HCT116 (cell line): Measurements from ENCODE around the gene ADORA2B. TPM values are rescaled to one million over a fixed set of nuclear protein-coding genes. Genes with fewer than 3 reads are reported as not detected.

Source experiments
- ATAC-seq: fragments of 200-7000 bp; cut with Tn5 transposase; 2 replicates; pipeline ENCODE4 v1.9.1; 2020; ENCODE audit warnings: mild to moderate bottlenecking, moderate library complexity
- BruUV-seq: library from RNA; stranded (reverse); fragments of 400-500 nt; replicated peaks from 2 replicates; lab custom pipeline; 2021; lab: Mats Ljungman, UMichigan
- CTCF ChIA-PET: fragments of 300-600 bp; sonication (Branson Sonifier 250); formaldehyde crosslinking; loops from one replicate; lab custom pipeline; 2021; ENCODE audit warnings: antibody characterized with exemption; lab: Charles Lee
- POLR2A ChIA-PET: fragments of 300-600, 350-600 bp; sonication (Branson Sonifier 250); formaldehyde crosslinking; loops from one replicate; lab custom pipeline; 2021; ENCODE audit warnings: antibody characterized with exemption; lab: Charles Lee
- RAD21 ChIA-PET, 2 experiments: fragments of 300-600 bp; sonication (Branson Sonifier 250); formaldehyde crosslinking; loops; one replicate each; lab custom pipeline; 2023; ENCODE audit warnings: low total read pairs in 2 of 2; ENCODE audit not compliant: uncharacterized antibody in 2 of 2, unreplicated experiment in 2 of 2, low non-redundant PET in 1 of 2; lab: Charles Lee
- DNase-seq: peaks from one replicate; pipeline ENCODE4 v3.0.0-alpha.2; 2010; ENCODE audit warnings: low read depth, low spot score
- H2AFZ ChIP-seq: fragments of 200-600 bp; shearing (Covaris generic), sonication (generic); 2 replicates; pipeline ENCODE4 v1.6.1; 2017; ENCODE audit warnings: low read depth, mixed run types, mixed read lengths, antibody characterized with exemption, low read length; ENCODE audit not compliant: poor library complexity, severe bottlenecking
- H3K27ac ChIP-seq: 2 replicates; pipeline ENCODE4 v1.5.1; 2012; ENCODE audit warnings: low read depth, low read length
- H3K27me3 ChIP-seq: fragments of 200-600 bp; sonication (generic); 2 replicates; pipeline ENCODE4 v1.6.1; 2016; ENCODE audit warnings: mixed run types, low read length, mixed read lengths; ENCODE audit not compliant: insufficient read depth
- H3K36me3 ChIP-seq, 2 experiments: fragments of 200-500 bp in 1 of 2; fragments of 200-600 bp in 1 of 2; sonication (Bioruptor generic) in 1 of 2; sonication (generic) in 1 of 2; 2 replicates each; pipeline versions ENCODE4 v1.5.1 to v1.6.1; 2014 to 2016; ENCODE audit warnings: low read length in 2 of 2, inconsistent platforms in 1 of 2, mixed read lengths in 1 of 2, mixed run types in 1 of 2; ENCODE audit not compliant: insufficient read depth in 2 of 2, control insufficient read depth in 1 of 2
- H3K4me1 ChIP-seq, 2 experiments: fragments of 200-600 bp in 1 of 2; sonication (generic) in 1 of 2; 2 replicates each; pipeline versions ENCODE4 v1.5.1 to v1.6.1; 2012 to 2017; ENCODE audit warnings: low read length in 2 of 2, inconsistent platforms in 1 of 2, mild to moderate bottlenecking in 1 of 2, mixed read lengths in 1 of 2, mixed run types in 1 of 2, moderate library complexity in 1 of 2; ENCODE audit not compliant: insufficient read depth in 2 of 2, control insufficient read depth in 1 of 2
- H3K4me2 ChIP-seq: fragments of 200-600 bp; sonication (generic); 2 replicates; pipeline ENCODE4 v1.6.1; 2017; ENCODE audit warnings: mixed run types, low read length, mixed read lengths
- H3K4me3 ChIP-seq, 2 experiments: fragments of 200-600 bp in 1 of 2; sonication (generic) in 1 of 2; replicated peaks in 1 of 2; 2 replicates each; pipeline ENCODE4 v1.5.1; 2011 to 2016; ENCODE audit warnings: low read length in 2 of 2, control low read depth in 1 of 2, low read depth in 1 of 2, mild to moderate bottlenecking in 1 of 2, mixed read lengths in 1 of 2, mixed run types in 1 of 2
- H3K79me2 ChIP-seq: fragments of 200-600 bp; sonication (generic); 2 replicates; pipeline ENCODE4 v1.6.1; 2017; ENCODE audit warnings: mild to moderate bottlenecking, mixed run types, low read length, moderate library complexity, mixed read lengths; ENCODE audit not compliant: insufficient read depth
- H3K9ac ChIP-seq: fragments of 200-600 bp; sonication (generic); 2 replicates; pipeline ENCODE4 v1.6.1; 2016; ENCODE audit warnings: low read length, mixed read lengths
- H3K9me2 ChIP-seq: fragments of 200-600 bp; sonication (generic), shearing (Covaris generic); 2 replicates; pipeline ENCODE4 v1.6.1; 2017; ENCODE audit warnings: mixed run types, mild to moderate bottlenecking, moderate library complexity; ENCODE audit not compliant: insufficient read depth
- H3K9me3 ChIP-seq, 2 experiments: fragments of 200-500 bp in 1 of 2; fragments of 200-600 bp in 1 of 2; sonication (Bioruptor generic) in 1 of 2; sonication (generic) in 1 of 2; 2 replicates each; pipeline ENCODE4 v1.6.1; 2014 to 2017; ENCODE audit warnings: low read length in 2 of 2, mixed read lengths in 2 of 2, inconsistent platforms in 1 of 2, low read depth in 1 of 2, mild to moderate bottlenecking in 1 of 2, mixed run types in 1 of 2, moderate library complexity in 1 of 2; ENCODE audit not compliant: control insufficient read depth in 1 of 2, insufficient read depth in 1 of 2
- H4K20me1 ChIP-seq: fragments of 200-600 bp; sonication (generic), shearing (Covaris generic); 2 replicates; pipeline ENCODE4 v1.6.1; 2017; ENCODE audit warnings: mixed run types, mild to moderate bottlenecking, moderate library complexity; ENCODE audit not compliant: insufficient read depth
- SP1 ChIP-seq: IDR thresholded peaks from 2 replicates; pipeline ENCODE4 v1.6.1; 2012; ENCODE audit warnings: low read depth
- intact Hi-C: fragments of 100-400 bp; cut with micrococcal nuclease; formaldehyde crosslinking; loops from 2 replicates; pipeline ENCODE4 v1.10.0; 2022
- total RNA-seq: library from RNA; stranded (reverse); gene quantifications from one replicate; pipeline ENCODE4 v1.2.1, GENCODE V29; 2021; ENCODE audit not compliant: unreplicated experiment
- TF ChIP-seq, protein P1 (sequence below), 3 experiments: fragments of 200-600 bp in 1 of 3; sonication (generic) in 1 of 3; IDR thresholded peaks in 2 of 3; conservative IDR thresholded peaks in 1 of 3; 2 replicates each; pipeline ENCODE4 v1.5.1; 2012 to 2017; ENCODE audit warnings: low read depth in 2 of 3, low read length in 2 of 3, antibody characterized with exemption in 1 of 3, borderline replicate concordance in 1 of 3, control low read depth in 1 of 3, mild to moderate bottlenecking in 1 of 3, mixed read lengths in 1 of 3, mixed run types in 1 of 3, moderate library complexity in 1 of 3; ENCODE audit not compliant: insufficient read depth in 1 of 3

The ADORA2B gene
- total RNA-seq, 1 experiment from 2014 or later: 47.5 TPM

GRCh38 chr17:15943971-15944758 lies 765 bp upstream of the ADORA2B start:
- no peaks in the 10 kb centered on the region for H3K9me2 ChIP-seq
- peak overlapping the region; percentile 99 for H3K4me2 ChIP-seq
- H3K79me2 ChIP-seq: peaks cover 41% of the 10 kb centered on the region
- peak overlapping the region; percentile 91 for H3K9ac ChIP-seq
- TF ChIP-seq, protein P1, sequence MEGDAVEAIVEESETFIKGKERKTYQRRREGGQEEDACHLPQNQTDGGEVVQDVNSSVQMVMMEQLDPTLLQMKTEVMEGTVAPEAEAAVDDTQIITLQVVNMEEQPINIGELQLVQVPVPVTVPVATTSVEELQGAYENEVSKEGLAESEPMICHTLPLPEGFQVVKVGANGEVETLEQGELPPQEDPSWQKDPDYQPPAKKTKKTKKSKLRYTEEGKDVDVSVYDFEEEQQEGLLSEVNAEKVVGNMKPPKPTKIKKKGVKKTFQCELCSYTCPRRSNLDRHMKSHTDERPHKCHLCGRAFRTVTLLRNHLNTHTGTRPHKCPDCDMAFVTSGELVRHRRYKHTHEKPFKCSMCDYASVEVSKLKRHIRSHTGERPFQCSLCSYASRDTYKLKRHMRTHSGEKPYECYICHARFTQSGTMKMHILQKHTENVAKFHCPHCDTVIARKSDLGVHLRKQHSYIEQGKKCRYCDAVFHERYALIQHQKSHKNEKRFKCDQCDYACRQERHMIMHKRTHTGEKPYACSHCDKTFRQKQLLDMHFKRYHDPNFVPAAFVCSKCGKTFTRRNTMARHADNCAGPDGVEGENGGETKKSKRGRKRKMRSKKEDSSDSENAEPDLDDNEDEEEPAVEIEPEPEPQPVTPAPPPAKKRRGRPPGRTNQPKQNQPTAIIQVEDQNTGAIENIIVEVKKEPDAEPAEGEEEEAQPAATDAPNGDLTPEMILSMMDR (IDR thresholded peaks at IDR 0.05 in 2 of 3, conservative IDR thresholded peaks at IDR 0.05 in 1 of 3; ENCODE audit: borderline replicate concordance in 1 of 3, insufficient read depth in 1 of 3, low read depth in 2 of 3, low read length in 2 of 3): peak in 1 of 3 experiments; percentile 35; a peak in 1 of 6 replicates
- TF ChIP-seq SP1: no peak
- no peaks in the 10 kb centered on the region for H3K9me3 ChIP-seq
- no peak for ATAC-seq
- peaks cover 17 to 50% of the 10 kb centered on the region in 2 experiments for H3K4me1 ChIP-seq
- no peaks in the 10 kb centered on the region for H3K27me3 ChIP-seq
- intact Hi-C loops: loop anchor here (2.0 kb wide), 1 partner anchor 55 kb away; the partner anchor contains the start of genes TTC19 and ZSWIM7
- CTCF ChIA-PET: interaction anchor here (0.7 to 2.4 kb wide), 5 partner anchors 8 to 55 kb away, joined by 3 to 13 read pairs (median 4); partner anchors contain the start of genes TTC19 and ZSWIM7
- RAD21 ChIA-PET: interaction anchor here in 1 of 2 experiments (0.9 to 1.1 kb wide), 2 partner anchors 54 to 116 kb away, joined by 3 to 6 read pairs; no protein-coding TSS in a partner anchor
- H4K20me1 ChIP-seq: no peaks in the 10 kb centered on the region
- peak overlapping the region; percentile 56 to 86 for H3K4me3 ChIP-seq
- no peaks in the 10 kb centered on the region; a peak in 1 of 4 replicates for H3K36me3 ChIP-seq
- POLR2A ChIA-PET: interaction anchor here (1.0 to 3.9 kb wide), 6 partner anchors 9 to 55 kb away, joined by 4 to 20 read pairs (median 7); partner anchors contain the start of genes TTC19 and ZSWIM7
- no TSS peak for BruUV-seq
- peak overlapping the region; percentile 92 for H3K27ac ChIP-seq
- no peak for DNase-seq
- H2AFZ ChIP-seq: no peak overlapping the region
